Measurements from ENCODE around the gene CDK19. TPM values are rescaled to one million over a fixed set of nuclear protein-coding genes. Genes with fewer than 3 reads are reported as not detected.
A peak's percentile ranks its signal among the peaks of the same experiment; 100 is the strongest.
"Not testable (repeated sequence)": the region's sequence is repeated elsewhere in the genome, so short reads cannot be mapped to it uniquely, and the experiment has no call there.

CDK19 gene
- 10 to 100 TPM; 15.0 to 22.4 TPM for total RNA-seq

DNA sequence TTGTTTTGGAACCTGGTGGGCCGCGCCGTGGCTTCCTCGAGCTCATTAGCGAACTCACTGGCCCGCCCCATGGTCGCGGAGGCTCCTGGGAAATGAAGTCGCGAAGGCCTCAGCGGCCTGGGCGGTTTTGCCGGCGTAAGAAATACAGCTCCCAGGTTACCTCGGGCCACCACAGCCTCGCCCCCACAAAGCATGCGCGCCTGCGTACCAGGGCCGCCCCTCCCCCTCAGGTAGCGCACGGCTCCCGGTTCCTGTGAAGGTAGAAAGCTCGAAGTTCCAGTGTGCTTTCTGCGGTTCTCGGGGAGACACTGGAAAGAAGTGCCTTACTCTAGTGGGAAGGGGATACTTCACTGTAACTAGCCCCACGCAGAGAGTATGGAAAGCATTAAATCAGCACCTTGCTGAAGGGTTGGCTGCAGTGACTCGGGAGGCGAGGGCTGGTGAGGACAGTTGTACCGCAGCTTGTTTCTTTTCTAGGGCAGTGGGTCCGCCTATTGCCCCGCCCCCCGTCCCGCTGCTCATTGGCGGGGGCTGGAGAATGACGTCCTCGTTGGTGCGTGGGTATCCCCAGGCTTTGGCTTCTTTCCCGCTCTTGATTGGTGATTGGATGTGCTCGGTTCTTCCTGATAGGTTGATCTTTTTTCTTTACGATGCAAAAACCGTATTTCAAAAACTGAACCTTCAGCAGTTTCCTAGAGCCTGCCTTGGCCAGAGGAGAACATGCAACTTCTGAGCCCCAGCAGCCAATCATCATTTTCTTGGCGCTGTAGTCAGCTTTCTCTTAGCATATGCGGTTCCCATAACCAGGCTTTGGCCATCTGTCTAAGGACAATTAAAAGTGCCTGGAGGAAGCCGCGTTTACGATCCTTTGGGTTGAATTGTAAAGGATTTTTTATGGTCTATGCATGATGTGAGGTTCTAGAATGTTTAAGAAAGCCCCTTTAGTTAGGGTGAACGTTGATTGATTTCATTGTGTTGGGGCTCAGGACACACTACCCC lies at the start of gene CDK19:
TSS of gene CDK19 (minus strand) at position 59 of the 999 bp plus-strand sequence. CDS start 333 bp downstream, outside the sequence.
- DNase-seq (ENCODE audit: low spot score) (peak; percentile 99), ATAC-seq (peak; percentile 91 to 93)
- Mint-ChIP-seq H3K27ac (peak within 1 kb of the TSS; percentile 93 to 95), H3K4me1 (ENCODE audit: low read depth in 2 of 2) (peaks cover 24 to 28% of the 10 kb centered on the region in 2 donors), H3K4me3 (peak within 1 kb of the TSS; percentile 90), H3K36me3 (no peaks in the 10 kb centered on the region), H3K27me3 (no peaks in the 10 kb centered on the region), H3K9me3 (no peaks in the 10 kb centered on the region)

DNA sequence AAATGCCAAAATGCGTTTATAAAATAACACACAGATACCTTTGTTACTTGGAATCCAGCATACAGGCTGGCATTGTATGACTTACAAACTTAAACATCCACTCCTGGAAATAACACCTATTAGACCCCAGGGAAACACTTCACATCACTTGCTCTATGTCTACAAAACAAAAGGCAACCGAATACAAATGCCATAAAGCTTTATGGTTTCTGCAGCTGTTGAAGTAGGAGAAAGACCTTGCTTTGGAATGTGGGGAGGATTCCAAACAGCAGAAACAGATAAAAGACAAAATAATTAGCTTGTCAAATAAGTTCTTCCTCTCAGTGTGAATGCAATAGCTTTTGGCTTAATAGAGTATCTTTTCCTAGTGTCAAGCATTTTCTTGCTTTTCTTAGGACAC lies 49.6 kb upstream of the CDK19 start:
- Mint-ChIP-seq H3K4me1 (ENCODE audit: low read depth in 2 of 2) (peaks cover 4 to 5% of the 10 kb centered on the region in 2 donors), H3K36me3 (no peaks in the 10 kb centered on the region), H3K9me3 (no peaks in the 10 kb centered on the region), H3K4me3 (no peak overlapping the region), H3K27ac (no peak overlapping the region), H3K27me3 (no peaks in the 10 kb centered on the region)
- no peak for ATAC-seq
- DNase-seq (ENCODE audit: low spot score), result no peak

DNA sequence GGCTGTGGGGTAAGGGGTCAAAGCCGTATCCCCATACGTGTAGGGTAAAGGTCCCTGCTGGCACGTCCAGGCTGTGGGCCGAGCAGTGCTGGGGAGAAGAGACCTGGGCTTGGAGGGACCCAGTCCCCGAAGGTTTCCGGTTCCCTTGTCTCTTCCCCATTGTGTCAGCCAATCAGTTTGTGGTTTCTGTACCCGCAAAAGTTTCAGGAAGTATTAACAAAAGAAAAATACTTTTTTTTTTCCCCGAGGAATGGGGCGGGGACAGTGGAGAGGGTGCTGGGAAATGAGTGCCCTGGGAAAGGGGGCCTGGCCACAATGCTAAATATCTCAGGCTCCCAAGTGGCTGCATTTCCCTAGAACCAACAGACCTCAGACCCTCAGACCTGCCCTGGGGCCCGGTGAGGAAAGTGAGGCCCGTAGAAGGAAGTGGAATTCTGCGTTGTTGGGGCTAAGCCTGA lies 44.1 kb upstream of the CDK19 start:
- Mint-ChIP-seq H3K4me3 (no peak overlapping the region), H3K27ac (peak overlapping the region in 1 of 2 donors; percentile 51), H3K27me3 (no peaks in the 10 kb centered on the region), H3K4me1 (ENCODE audit: low read depth in 2 of 2) (peaks cover 3% of the 10 kb centered on the region in 2 donors), H3K9me3 (no peaks in the 10 kb centered on the region), H3K36me3 (no peaks in the 10 kb centered on the region)
- DNase-seq (ENCODE audit: low spot score), result no peak
- peak in 1 of 2 donors; percentile 51 for ATAC-seq

DNA sequence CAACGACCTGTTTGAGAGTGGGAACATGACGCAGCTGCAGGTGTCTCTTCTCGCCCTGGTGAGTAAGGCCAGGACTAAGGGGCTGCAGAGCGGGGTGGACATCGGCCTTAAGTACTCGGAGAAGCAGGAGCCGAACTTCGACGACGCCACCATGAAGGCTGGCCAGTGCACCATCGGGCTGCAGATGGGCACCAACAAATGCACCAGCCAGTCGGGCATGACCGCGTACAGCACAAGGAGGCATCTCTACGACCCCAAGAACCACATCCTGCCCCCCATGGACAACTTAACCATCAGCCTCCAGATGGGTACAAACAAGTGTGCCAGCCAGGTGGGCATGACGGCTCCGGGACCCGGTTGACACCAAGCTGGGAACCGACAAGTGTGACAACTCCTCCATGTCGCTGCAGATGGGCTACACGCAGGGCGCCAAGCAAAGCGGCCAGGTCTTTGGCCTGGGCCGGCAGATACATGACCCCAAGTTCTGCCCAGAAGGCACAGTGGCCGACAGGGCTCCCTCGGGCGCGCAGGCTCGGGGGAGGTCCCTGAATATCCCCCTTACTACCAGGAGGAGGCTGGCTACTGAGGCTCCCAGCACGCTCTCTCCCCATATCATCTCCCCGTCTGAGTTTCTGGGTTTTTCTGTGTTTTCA lies 43.4 kb upstream of the CDK19 start:
- no peaks in the 10 kb centered on the region for H3K9me3 Mint-ChIP-seq
- no peak overlapping the region for H3K4me3 Mint-ChIP-seq
- no peak for DNase-seq (ENCODE audit: low spot score)
- H3K36me3 Mint-ChIP-seq, result no peaks in the 10 kb centered on the region
- ATAC-seq, result peak in 1 of 2 donors; percentile 17
- peak overlapping the region in 1 of 2 donors; percentile 51 for H3K27ac Mint-ChIP-seq
- H3K27me3 Mint-ChIP-seq, result no peaks in the 10 kb centered on the region
- peaks cover 3% of the 10 kb centered on the region in 2 donors for H3K4me1 Mint-ChIP-seq (ENCODE audit: low read depth in 2 of 2)

DNA sequence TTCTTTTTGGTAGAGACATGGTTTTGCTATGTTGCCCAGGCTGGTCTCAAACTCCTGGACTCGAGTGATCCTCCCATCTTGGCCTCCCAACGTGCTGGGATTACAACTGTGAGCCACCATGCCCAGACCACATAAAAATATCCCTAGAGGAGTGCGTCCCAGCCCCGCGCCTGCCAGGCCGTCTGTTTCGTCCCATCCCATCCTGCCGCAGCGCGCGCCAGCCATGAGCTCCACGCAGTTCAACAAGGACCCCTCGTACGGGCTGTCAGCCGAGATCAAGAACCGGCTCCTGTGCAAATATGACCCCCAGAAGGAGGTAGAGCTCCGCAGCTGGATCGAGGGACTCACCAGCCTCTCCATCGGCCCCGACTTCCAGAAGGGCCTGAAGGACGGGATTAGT lies 42.7 kb upstream of the CDK19 start:
- Mint-ChIP-seq H3K4me1 (ENCODE audit: low read depth in 2 of 2) (peaks cover 3% of the 10 kb centered on the region in 2 donors), H3K27me3 (no peaks in the 10 kb centered on the region), H3K36me3 (no peaks in the 10 kb centered on the region), H3K9me3 (no peaks in the 10 kb centered on the region), H3K27ac (no peak overlapping the region), H3K4me3 (no peak overlapping the region)
- no peak for ATAC-seq
- no peak for DNase-seq (ENCODE audit: low spot score)

DNA sequence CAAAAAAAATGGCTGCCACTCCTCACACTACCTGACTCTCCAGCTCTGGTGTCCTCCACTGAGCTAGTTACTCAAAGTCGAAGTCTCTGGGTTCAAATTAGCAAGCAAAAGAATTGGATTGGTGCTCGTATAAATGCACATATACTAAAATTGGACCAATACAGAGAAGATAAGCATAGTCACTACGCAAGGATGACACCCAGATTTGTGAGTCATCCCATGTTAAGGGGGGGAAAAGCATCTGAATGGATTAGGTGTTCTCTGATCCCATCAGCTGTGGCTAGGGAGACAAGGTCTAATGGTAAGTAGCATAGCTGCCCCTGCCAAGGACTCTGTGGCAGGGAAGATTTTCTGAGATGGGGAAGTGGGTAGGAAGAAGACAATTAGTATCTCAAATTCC lies 41.0 kb upstream of the CDK19 start:
- H3K4me3 Mint-ChIP-seq, result no peak overlapping the region
- no peak for DNase-seq (ENCODE audit: low spot score)
- peaks cover 3% of the 10 kb centered on the region in 2 donors for H3K4me1 Mint-ChIP-seq (ENCODE audit: low read depth in 2 of 2)
- H3K36me3 Mint-ChIP-seq, result no peaks in the 10 kb centered on the region
- no peak overlapping the region for H3K27ac Mint-ChIP-seq
- no peaks in the 10 kb centered on the region for H3K27me3 Mint-ChIP-seq
- ATAC-seq, result no peak
- H3K9me3 Mint-ChIP-seq, result no peaks in the 10 kb centered on the region

DNA sequence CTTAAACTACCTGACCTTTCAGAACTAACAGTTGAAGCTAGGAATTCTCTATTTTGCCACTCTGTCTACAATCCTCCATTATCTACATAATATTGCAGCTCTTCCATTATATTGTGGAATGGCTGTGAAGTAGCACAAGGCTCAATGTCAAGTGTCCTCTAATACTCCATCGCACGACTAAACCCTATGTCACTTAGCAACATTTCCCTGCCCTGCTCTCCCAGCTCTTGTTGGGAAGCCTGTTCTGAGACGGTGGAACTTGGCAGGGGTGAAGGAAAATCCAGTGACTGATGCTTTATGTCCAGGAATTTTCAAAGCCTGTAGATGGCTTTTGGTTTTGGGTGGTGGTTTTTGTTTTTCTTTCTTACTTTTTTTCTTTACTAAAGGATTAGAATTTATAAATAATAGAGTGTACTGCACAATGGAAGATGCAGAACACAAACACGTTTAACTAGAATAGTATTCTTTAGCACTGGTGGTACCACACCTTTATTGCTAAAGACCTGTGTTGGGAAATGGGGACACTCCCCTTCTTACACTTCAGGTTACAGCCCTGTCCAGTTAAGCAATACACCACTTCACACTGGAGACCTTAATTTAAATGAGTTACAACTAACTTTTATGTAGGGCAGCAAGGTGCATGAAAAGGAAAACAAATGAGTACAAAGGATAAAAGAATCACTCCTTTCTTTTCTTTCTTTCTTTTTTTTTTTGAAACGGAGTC lies 38.6 kb upstream of the CDK19 start:
- H3K36me3 Mint-ChIP-seq, result no peaks in the 10 kb centered on the region
- DNase-seq (ENCODE audit: low spot score) (no peak), ATAC-seq (no peak)
- no peaks in the 10 kb centered on the region for H3K27me3 Mint-ChIP-seq
- no peak overlapping the region for H3K27ac Mint-ChIP-seq
- no peak overlapping the region for H3K4me3 Mint-ChIP-seq
- no peaks in the 10 kb centered on the region for H3K4me1 Mint-ChIP-seq (ENCODE audit: low read depth in 2 of 2)
- H3K9me3 Mint-ChIP-seq, result no peaks in the 10 kb centered on the region

DNA sequence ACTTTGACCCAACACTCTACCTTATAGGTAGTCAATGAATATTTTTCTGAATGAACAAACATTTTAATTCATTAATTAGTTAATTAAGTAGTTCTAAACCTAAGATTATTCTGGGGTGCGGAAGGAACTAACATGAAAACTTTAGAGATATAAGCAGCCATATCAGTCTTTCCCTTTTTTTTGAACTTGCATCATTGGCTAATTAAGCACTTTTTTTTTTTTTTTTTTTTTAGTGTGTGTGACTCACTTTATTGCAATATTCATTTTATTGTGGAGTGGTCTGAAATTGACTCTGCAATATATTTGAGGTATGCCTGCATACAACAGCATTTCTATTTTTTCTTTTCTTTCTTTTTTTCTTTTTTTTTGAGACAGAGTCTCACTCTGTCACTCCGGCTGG lies 37.5 kb upstream of the CDK19 start:
- ATAC-seq (no peak), DNase-seq (ENCODE audit: low spot score) (no peak)
- Mint-ChIP-seq H3K9me3 (no peaks in the 10 kb centered on the region), H3K27ac (no peak overlapping the region), H3K27me3 (no peaks in the 10 kb centered on the region), H3K36me3 (no peaks in the 10 kb centered on the region), H3K4me1 (ENCODE audit: low read depth in 2 of 2) (no peaks in the 10 kb centered on the region), H3K4me3 (no peak overlapping the region)

DNA sequence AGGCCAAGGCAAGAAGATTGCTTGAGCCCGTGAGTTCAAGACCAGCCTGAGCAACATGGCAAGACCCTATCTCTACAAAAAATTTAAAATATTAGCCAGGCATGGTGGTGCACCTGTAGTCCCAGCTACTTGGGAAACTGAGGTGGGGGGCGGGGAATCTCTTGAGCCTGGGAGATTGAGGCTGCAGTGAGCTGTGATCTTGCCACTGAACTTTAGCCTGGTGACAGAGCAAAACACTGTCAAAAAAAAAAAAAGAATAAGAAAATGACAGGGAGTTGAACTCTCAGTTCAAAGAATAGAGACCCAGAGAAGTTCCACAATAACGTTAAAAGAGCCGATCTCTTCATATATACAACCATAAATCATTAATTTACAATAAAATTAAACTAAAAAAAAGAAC lies 34.5 kb upstream of the CDK19 start:
- no peaks in the 10 kb centered on the region for H3K9me3 Mint-ChIP-seq
- H3K4me3 Mint-ChIP-seq, result no peak overlapping the region
- H3K4me1 Mint-ChIP-seq (ENCODE audit: low read depth in 2 of 2), result peaks cover 0 to under 1% of the 10 kb centered on the region in 2 donors
- H3K27ac Mint-ChIP-seq, result no peak overlapping the region
- H3K36me3 Mint-ChIP-seq, result no peaks in the 10 kb centered on the region
- DNase-seq (ENCODE audit: low spot score) (no peak), ATAC-seq (no peak)
- no peaks in the 10 kb centered on the region for H3K27me3 Mint-ChIP-seq

DNA sequence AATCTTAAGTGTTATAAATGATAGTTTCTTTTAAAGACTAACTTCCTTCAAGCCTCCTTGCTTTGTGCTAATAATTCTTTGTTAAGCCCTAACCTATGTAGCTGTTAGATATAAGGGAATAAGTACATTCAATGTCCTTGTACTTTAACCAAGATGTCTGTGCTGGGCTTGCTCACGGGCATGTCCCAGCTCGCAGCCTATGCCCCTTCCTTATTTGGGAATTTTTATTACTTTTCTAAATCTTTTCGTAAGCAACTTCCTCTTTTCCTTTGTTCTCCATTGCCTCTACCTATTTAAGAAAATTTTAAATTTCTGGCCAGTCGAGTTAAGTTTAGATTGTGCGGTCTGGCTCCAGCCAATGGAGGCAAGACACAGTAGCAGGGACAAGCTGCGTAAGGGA lies 26.0 kb upstream of the CDK19 start:
- no peak for DNase-seq (ENCODE audit: low spot score)
- Mint-ChIP-seq H3K4me1 (ENCODE audit: low read depth in 2 of 2) (peaks cover 0 to 4% of the 10 kb centered on the region in 2 donors), H3K9me3 (no peaks in the 10 kb centered on the region), H3K27ac (no peak overlapping the region), H3K27me3 (no peaks in the 10 kb centered on the region), H3K36me3 (no peaks in the 10 kb centered on the region), H3K4me3 (no peak overlapping the region)
- ATAC-seq, result no peak

DNA sequence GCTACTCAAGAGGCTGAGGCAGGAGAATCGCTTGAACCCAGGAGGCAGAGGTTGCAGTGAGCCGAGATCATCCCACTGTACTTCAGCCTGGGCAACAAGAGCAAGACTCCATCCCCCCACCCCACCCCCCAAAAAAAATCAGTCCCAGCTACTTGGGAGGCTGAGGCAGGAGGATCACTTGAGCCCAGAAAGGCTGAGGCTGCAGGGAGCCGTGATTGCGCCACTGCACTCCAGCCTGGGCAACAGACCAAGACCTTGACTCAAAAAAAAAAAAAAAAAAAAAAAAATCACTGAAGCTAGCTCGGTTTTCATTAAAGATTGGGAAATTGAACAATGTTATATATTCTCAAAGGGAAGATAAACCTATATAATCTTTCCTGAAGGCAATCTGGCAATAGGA lies 20.5 kb upstream of the CDK19 start:
- not testable (repeated sequence) for DNase-seq (ENCODE audit: low spot score); H3K27me3 Mint-ChIP-seq; ATAC-seq; H3K4me3 Mint-ChIP-seq; H3K9me3 Mint-ChIP-seq; H3K27ac Mint-ChIP-seq; H3K4me1 Mint-ChIP-seq (ENCODE audit: low read depth in 2 of 2); H3K36me3 Mint-ChIP-seq

DNA sequence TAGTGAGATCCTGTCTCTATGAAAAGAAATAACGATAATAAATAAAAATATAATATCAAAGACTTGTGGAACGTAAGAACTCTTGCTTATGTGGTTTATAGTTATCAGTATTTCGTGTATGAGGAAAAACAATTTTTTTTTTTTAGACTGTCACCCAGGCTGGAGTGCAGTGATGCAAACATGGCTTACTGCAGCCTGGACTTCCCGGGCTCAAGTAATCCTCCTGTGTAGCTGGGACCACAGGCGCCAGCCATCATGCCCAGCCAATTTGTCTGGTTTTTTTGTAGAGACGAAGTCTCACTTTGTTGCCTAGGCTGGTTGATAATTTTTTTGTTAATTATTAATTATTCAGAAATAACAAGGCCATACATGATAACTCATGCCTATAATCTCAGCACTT lies 18.6 kb upstream of the CDK19 start:
- no peaks in the 10 kb centered on the region for H3K4me1 Mint-ChIP-seq (ENCODE audit: low read depth in 2 of 2)
- DNase-seq (ENCODE audit: low spot score) (no peak), ATAC-seq (no peak)
- no peaks in the 10 kb centered on the region for H3K27me3 Mint-ChIP-seq
- H3K36me3 Mint-ChIP-seq, result no peaks in the 10 kb centered on the region
- H3K4me3 Mint-ChIP-seq, result no peak overlapping the region
- H3K9me3 Mint-ChIP-seq, result no peaks in the 10 kb centered on the region
- no peak overlapping the region for H3K27ac Mint-ChIP-seq

DNA sequence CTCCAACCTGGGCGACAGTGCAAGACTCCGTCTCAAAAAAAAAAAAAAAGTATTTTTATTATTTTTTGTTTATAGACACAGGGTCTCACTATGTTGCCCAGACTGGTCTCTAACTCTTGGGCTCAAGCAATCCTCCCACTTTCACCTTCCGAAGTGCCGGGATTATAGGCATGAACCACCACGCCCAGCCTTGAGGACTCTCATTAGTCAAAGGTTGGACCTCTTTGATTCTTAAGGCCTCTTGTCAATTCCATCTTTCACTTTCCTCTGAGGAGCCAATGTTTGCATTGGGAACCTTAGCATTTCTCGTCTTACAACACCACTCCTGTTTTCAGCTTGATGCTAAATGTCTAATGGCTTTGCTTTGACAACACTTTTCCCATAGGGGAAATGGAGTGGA lies 16.1 kb upstream of the CDK19 start:
- H3K27me3 Mint-ChIP-seq, result no peaks in the 10 kb centered on the region
- ATAC-seq, result no peak
- no peak overlapping the region for H3K27ac Mint-ChIP-seq
- H3K9me3 Mint-ChIP-seq, result no peaks in the 10 kb centered on the region
- no peaks in the 10 kb centered on the region for H3K4me1 Mint-ChIP-seq (ENCODE audit: low read depth in 2 of 2)
- DNase-seq (ENCODE audit: low spot score), result no peak
- no peaks in the 10 kb centered on the region for H3K36me3 Mint-ChIP-seq
- no peak overlapping the region for H3K4me3 Mint-ChIP-seq
